Caco-2 (cell line): Measurements from ENCODE around the gene KLC3. TPM values are rescaled to one million over a fixed set of nuclear protein-coding genes. Genes with fewer than 3 reads are reported as not detected.

Experiments
- BruUV-seq: library from RNA; stranded (reverse); fragments of 400-500 nt; replicated peaks from 2 replicates; lab custom pipeline; 2021; lab: Mats Ljungman, UMichigan
- CTCF ChIA-PET: fragments of 300-600 bp; sonication (Branson Sonifier 250); formaldehyde crosslinking; loops from one replicate; lab custom pipeline; 2022; ENCODE audit warnings: antibody characterized with exemption; lab: Charles Lee
- POLR2A ChIA-PET: fragments of 300-600 bp; sonication (Branson Sonifier 250); formaldehyde crosslinking; loops from one replicate; lab custom pipeline; 2022; ENCODE audit warnings: antibody characterized with exemption; lab: Charles Lee
- DNase-seq, 2 experiments: peaks; one replicate each; pipeline versions ENCODE4 v3.0.0 to v3.0.0-alpha.2; 2020 to 2022
- H3K27me3 ChIP-seq: replicated peaks from 2 replicates; pipeline ENCODE4 v1.6.0; 2011; ENCODE audit warnings: low read length; ENCODE audit not compliant: control insufficient read depth, insufficient read depth
- H3K36me3 ChIP-seq: 2 replicates; pipeline ENCODE4 v1.5.1; 2011; ENCODE audit warnings: low read length; ENCODE audit not compliant: control insufficient read depth, insufficient read depth
- H3K4me1 ChIP-seq: fragments of 250-450 bp; sonication (Bioruptor Pico); 2 replicates; pipeline ENCODE4 v1.5.1; 2020; ENCODE audit warnings: mild to moderate bottlenecking
- H3K4me3 ChIP-seq: 2 replicates; pipeline ENCODE4 v1.5.1; 2011; ENCODE audit warnings: low read depth, mild to moderate bottlenecking, control low read depth, low read length
- H3K9me3 ChIP-seq: fragments of 250-450 bp; sonication (Bioruptor Pico); 2 replicates; pipeline ENCODE4 v1.5.1; 2020; ENCODE audit warnings: mild to moderate bottlenecking, moderate library complexity
- H3K27ac Mint-ChIP-seq: one replicate; pipeline ENCODE4 v1.8.0; 2022; ENCODE audit warnings: mixed read lengths; ENCODE audit not compliant: unreplicated experiment
- H3K27me3 Mint-ChIP-seq: one replicate; pipeline ENCODE4 v1.8.0; 2022; ENCODE audit warnings: mixed read lengths; ENCODE audit not compliant: insufficient read depth, unreplicated experiment
- H3K36me3 Mint-ChIP-seq: one replicate; pipeline ENCODE4 v1.8.0; 2022; ENCODE audit warnings: mild to moderate bottlenecking, mixed read lengths; ENCODE audit not compliant: insufficient read depth, unreplicated experiment
- H3K4me1 Mint-ChIP-seq: one replicate; pipeline ENCODE4 v1.8.0; 2022; ENCODE audit warnings: low read depth, mixed read lengths; ENCODE audit not compliant: unreplicated experiment
- H3K4me3 Mint-ChIP-seq: one replicate; pipeline ENCODE4 v1.8.0; 2022; ENCODE audit warnings: mild to moderate bottlenecking, moderate library complexity, mixed read lengths; ENCODE audit not compliant: unreplicated experiment
- H3K9me3 Mint-ChIP-seq: one replicate; pipeline ENCODE4 v1.8.0; 2022; ENCODE audit warnings: mixed read lengths; ENCODE audit not compliant: unreplicated experiment
- CTCF ChIP-seq, 2 experiments: fragments of 200-600 bp in 1 of 2; IDR thresholded peaks; 1 replicate in 1 of 2; 2 replicates in 1 of 2; pipeline versions ENCODE4 v1.5.1 to v1.8.0; 2011 to 2022; ENCODE audit warnings: antibody characterized with exemption in 1 of 2, control low read depth in 1 of 2, inconsistent platforms in 1 of 2, low read depth in 1 of 2, low read length in 1 of 2, mild to moderate bottlenecking in 1 of 2, moderate library complexity in 1 of 2; ENCODE audit not compliant: insufficient read depth in 1 of 2, severe bottlenecking in 1 of 2, unreplicated experiment in 1 of 2
- intact Hi-C: fragments of 100-400 bp; cut with micrococcal nuclease; formaldehyde crosslinking; loops from one replicate; pipeline ENCODE4 v1.10.0; 2022; ENCODE audit not compliant: unreplicated experiment
- total RNA-seq: library from RNA; stranded (reverse); gene quantifications from 2 replicates; pipeline ENCODE4 v1.2.3, GENCODE V29; 2022

Gene KLC3
- total RNA-seq, 1 experiment from 2014 or later: 10.2 TPM

- Mint-ChIP-seq H3K9me3 (no peaks in the 10 kb centered on the region), H3K27ac (no peak overlapping the region), H3K4me1 (no peaks in the 10 kb centered on the region), H3K36me3 (peaks cover 44% of the 10 kb centered on the region), H3K27me3 (no peaks in the 10 kb centered on the region), H3K4me3 (no peak overlapping the region)
- ChIA-PET POLR2A (no interaction called here), CTCF (no interaction called here)
- Histone ChIP-seq H3K4me1 (no peaks in the 10 kb centered on the region), H3K4me3 (no peak overlapping the region), H3K9me3 (no peaks in the 10 kb centered on the region), H3K36me3 (no peaks in the 10 kb centered on the region; the same call in none of the 2 replicates), H3K27me3 (no peaks in the 10 kb centered on the region)
- no peak for DNase-seq
- intact Hi-C loops: no loop called here
- BruUV-seq: no TSS peak
- TF ChIP-seq CTCF (IDR thresholded peaks at IDR 0.05; ENCODE audit: insufficient read depth in 1 of 2, low read depth in 1 of 2, low read length in 1 of 2, severe bottlenecking in 1 of 2, unreplicated experiment in 1 of 2): no peak
Measured at GRCh38 chr19:45364696-45365095, 24.1 kb downstream of the KLC3 start.

- no TSS peak for BruUV-seq
- Mint-ChIP-seq H3K27ac (no peak overlapping the region), H3K27me3 (no peaks in the 10 kb centered on the region), H3K4me3 (no peak overlapping the region), H3K4me1 (peaks cover 7% of the 10 kb centered on the region), H3K36me3 (peaks cover 37% of the 10 kb centered on the region), H3K9me3 (no peaks in the 10 kb centered on the region)
- DNase-seq: no peak
- H3K4me1 ChIP-seq: no peaks in the 10 kb centered on the region
- ChIA-PET CTCF (interaction anchor here (1.4 kb wide), 1 partner anchor 36 kb away, joined by 3 read pairs; no protein-coding TSS in a partner anchor), POLR2A (no interaction called here)
- no peaks in the 10 kb centered on the region for H3K36me3 ChIP-seq
- intact Hi-C loops: no loop called here
- H3K9me3 ChIP-seq: no peaks in the 10 kb centered on the region
- no peak for TF ChIP-seq CTCF (IDR thresholded peaks at IDR 0.05; ENCODE audit: insufficient read depth in 1 of 2, low read depth in 1 of 2, low read length in 1 of 2, severe bottlenecking in 1 of 2, unreplicated experiment in 1 of 2)
- no peak overlapping the region for H3K4me3 ChIP-seq
- no peaks in the 10 kb centered on the region for H3K27me3 ChIP-seq
Measured at GRCh38 chr19:45368127-45368526, 27.6 kb downstream of the KLC3 start.

- Histone ChIP-seq H3K4me1 (no peaks in the 10 kb centered on the region), H3K9me3 (no peaks in the 10 kb centered on the region), H3K36me3 (no peaks in the 10 kb centered on the region), H3K4me3 (no peak overlapping the region), H3K27me3 (no peaks in the 10 kb centered on the region)
- intact Hi-C loops: no loop called here
- no peak for TF ChIP-seq CTCF (IDR thresholded peaks at IDR 0.05; ENCODE audit: insufficient read depth in 1 of 2, low read depth in 1 of 2, low read length in 1 of 2, severe bottlenecking in 1 of 2, unreplicated experiment in 1 of 2)
- BruUV-seq: no TSS peak
- peaks cover 37% of the 10 kb centered on the region for H3K36me3 Mint-ChIP-seq
- ChIA-PET CTCF (interaction anchor here (1.4 kb wide), 1 partner anchor 35 kb away, joined by 3 read pairs; no protein-coding TSS in a partner anchor), POLR2A (no interaction called here)
- peak overlapping the region; percentile 38 for H3K4me3 Mint-ChIP-seq
- no peaks in the 10 kb centered on the region for H3K9me3 Mint-ChIP-seq
- no peak for DNase-seq
- no peak overlapping the region for H3K27ac Mint-ChIP-seq
- no peaks in the 10 kb centered on the region for H3K27me3 Mint-ChIP-seq
- peaks cover 7% of the 10 kb centered on the region for H3K4me1 Mint-ChIP-seq
Measured at GRCh38 chr19:45368737-45369340, 28.3 kb downstream of the KLC3 start.
